ENCODE data around the gene PUS10. TPM values are rescaled to one million over a fixed set of nuclear protein-coding genes. Genes with fewer than 3 reads are reported as not detected.

PUS10 gene
- total and polyA plus RNA-seq, 2 experiments from 2014 or later = 2.2 to 2.5 TPM

DNA sequence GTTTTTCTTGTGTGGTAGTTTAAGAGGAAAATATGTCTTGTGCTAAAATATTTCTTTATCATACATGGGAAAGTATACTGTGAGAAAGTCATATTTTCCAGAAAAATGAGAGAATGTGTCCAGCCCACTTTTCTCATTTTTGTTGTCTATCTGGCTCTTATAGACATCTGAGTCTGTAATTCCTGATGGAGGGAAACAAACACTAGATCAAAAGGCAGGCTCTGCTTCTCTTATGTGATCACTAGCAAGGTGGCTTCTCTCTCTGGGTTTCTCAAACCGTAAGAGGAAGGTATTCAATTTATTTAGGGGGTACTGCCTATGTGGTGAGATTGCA is 40.5 kb downstream of the PUS10 start:
- no peaks in the 10 kb centered on the region for H4K20me1 ChIP-seq (replicated peaks; ENCODE audit: insufficient read depth)
- no peak overlapping the region for H2AFZ ChIP-seq
- no peak for TF ChIP-seq JUNB (IDR thresholded peaks at IDR 0.05; ENCODE audit: unreplicated experiment)
- no peak for TF ChIP-seq POLR2AphosphoS5 (IDR thresholded peaks at IDR 0.05; ENCODE audit: low read depth)
- TF ChIP-seq ETS1 (IDR thresholded peaks at IDR 0.05) = no peak
- TF ChIP-seq ZNF462 (CRISPR knock-in tag; IDR thresholded peaks at IDR 0.05) = no peak
- TF ChIP-seq, protein P1, sequence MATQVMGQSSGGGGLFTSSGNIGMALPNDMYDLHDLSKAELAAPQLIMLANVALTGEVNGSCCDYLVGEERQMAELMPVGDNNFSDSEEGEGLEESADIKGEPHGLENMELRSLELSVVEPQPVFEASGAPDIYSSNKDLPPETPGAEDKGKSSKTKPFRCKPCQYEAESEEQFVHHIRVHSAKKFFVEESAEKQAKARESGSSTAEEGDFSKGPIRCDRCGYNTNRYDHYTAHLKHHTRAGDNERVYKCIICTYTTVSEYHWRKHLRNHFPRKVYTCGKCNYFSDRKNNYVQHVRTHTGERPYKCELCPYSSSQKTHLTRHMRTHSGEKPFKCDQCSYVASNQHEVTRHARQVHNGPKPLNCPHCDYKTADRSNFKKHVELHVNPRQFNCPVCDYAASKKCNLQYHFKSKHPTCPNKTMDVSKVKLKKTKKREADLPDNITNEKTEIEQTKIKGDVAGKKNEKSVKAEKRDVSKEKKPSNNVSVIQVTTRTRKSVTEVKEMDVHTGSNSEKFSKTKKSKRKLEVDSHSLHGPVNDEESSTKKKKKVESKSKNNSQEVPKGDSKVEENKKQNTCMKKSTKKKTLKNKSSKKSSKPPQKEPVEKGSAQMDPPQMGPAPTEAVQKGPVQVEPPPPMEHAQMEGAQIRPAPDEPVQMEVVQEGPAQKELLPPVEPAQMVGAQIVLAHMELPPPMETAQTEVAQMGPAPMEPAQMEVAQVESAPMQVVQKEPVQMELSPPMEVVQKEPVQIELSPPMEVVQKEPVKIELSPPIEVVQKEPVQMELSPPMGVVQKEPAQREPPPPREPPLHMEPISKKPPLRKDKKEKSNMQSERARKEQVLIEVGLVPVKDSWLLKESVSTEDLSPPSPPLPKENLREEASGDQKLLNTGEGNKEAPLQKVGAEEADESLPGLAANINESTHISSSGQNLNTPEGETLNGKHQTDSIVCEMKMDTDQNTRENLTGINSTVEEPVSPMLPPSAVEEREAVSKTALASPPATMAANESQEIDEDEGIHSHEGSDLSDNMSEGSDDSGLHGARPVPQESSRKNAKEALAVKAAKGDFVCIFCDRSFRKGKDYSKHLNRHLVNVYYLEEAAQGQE (IDR thresholded peaks at IDR 0.05; ENCODE audit: unreplicated experiment) = no peak
- TF ChIP-seq NANOG (IDR thresholded peaks at IDR 0.05; ENCODE audit: borderline replicate concordance) = no peak
- no peak for TF ChIP-seq EZH2 (IDR thresholded peaks at IDR 0.05; ENCODE audit: low read depth, unreplicated experiment)
- no peak for TF ChIP-seq CREB1 (CRISPR knock-in tag; IDR thresholded peaks at IDR 0.05; ENCODE audit: low read depth)
- no peak for TF ChIP-seq ZNF114 (CRISPR knock-in tag; IDR thresholded peaks at IDR 0.05)
- TF ChIP-seq EZH2phosphoT487 (IDR thresholded peaks at IDR 0.05; ENCODE audit: unreplicated experiment) = no peak
- no peak for TF ChIP-seq CTCF (conservative IDR thresholded peaks at IDR 0.05; ENCODE audit: low read depth in 2 of 2)
- TF ChIP-seq STAT1 (IDR thresholded peaks at IDR 0.05; ENCODE audit: unreplicated experiment) = no peak
- no peak for TF ChIP-seq ZNF331 (CRISPR knock-in tag; IDR thresholded peaks at IDR 0.05; ENCODE audit: low read depth)
- no peaks in the 10 kb centered on the region for H3K4me1 Mint-ChIP-seq
- H3K27me3 ChIP-seq (ENCODE audit: insufficient read depth) = no peaks in the 10 kb centered on the region; the same call in 1 of the 2 replicates
- H3K4me3 Mint-ChIP-seq = no peak overlapping the region
- no peak overlapping the region for H3K27ac ChIP-seq (ENCODE audit: low read depth)
- no peaks in the 10 kb centered on the region for H3K36me3 Mint-ChIP-seq (ENCODE audit: low read depth)
- no peak for ATAC-seq
- H3K9me3 Mint-ChIP-seq = no peaks in the 10 kb centered on the region
- no peak overlapping the region for H3K27ac Mint-ChIP-seq
- no peak overlapping the region for H3K4me2 ChIP-seq
- peaks cover 4% of the 10 kb centered on the region for H3K27me3 Mint-ChIP-seq (ENCODE audit: insufficient read depth, low read depth, poor library complexity)
- H3K79me2 ChIP-seq (replicated peaks; ENCODE audit: insufficient read depth) = no peaks in the 10 kb centered on the region
- H3K4me1 ChIP-seq (ENCODE audit: insufficient read depth) = no peaks in the 10 kb centered on the region
- H3K36me3 ChIP-seq (ENCODE audit: insufficient read depth) = no peaks in the 10 kb centered on the region
- H3K9me2 ChIP-seq (ENCODE audit: insufficient read depth) = no peaks in the 10 kb centered on the region
- no peak for DNase-seq (ENCODE audit: low spot score)
- no peak overlapping the region for H3K4me3 ChIP-seq
- H3F3A ChIP-seq (replicated peaks; ENCODE audit: low read depth) = no peaks in the 10 kb centered on the region
